Activated CD4-positive, alpha-beta T cell treated with anti-CD3 and anti-CD28 coated beads for 1 hour (primary cell): Measurements from ENCODE around the gene FOXO6.

Experiments
- DNase-seq: peaks from one replicate; pipeline ENCODE4 v3.0.0-alpha.2; 2020

The FOXO6 gene

DNA sequence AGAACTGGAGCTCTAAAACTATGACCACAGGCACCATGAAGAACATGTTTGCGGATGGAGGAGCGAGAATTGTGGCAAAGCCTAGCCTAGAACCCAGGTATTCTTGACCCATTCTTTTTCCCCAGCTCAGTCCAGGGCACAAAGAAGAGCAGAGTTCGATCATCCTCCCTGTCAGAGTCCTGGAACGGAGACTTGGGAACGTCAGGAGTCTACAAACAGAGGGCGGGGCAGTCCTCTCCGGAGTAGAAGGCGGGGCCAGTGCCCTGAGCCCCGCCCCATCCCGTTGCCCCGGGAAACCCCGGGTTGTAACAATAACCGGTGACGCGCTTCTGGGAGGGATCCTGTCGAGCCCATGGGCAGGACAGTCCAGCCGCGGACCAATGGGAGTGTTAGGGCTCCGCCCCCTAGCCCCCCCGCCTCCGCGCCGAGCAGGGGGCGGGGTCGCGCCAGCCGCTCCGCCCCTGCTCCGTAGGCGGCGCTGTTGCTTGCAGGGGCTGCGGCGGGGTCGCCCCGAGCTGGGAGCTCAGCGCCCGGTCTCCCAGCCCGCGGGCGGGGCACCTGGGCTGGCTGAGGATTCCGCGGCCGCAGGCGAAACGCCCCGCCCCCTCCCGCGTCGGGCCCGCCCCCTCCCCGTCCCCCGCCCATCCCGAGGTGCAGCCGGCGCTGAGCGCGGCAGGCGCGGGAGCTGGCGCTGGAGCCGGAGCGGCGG is at the start of gene FOXO6:
TSS of gene FOXO6 (plus strand) at position 649 of the 709 bp plus-strand sequence.
- DNase-seq = peak; percentile 90

DNA sequence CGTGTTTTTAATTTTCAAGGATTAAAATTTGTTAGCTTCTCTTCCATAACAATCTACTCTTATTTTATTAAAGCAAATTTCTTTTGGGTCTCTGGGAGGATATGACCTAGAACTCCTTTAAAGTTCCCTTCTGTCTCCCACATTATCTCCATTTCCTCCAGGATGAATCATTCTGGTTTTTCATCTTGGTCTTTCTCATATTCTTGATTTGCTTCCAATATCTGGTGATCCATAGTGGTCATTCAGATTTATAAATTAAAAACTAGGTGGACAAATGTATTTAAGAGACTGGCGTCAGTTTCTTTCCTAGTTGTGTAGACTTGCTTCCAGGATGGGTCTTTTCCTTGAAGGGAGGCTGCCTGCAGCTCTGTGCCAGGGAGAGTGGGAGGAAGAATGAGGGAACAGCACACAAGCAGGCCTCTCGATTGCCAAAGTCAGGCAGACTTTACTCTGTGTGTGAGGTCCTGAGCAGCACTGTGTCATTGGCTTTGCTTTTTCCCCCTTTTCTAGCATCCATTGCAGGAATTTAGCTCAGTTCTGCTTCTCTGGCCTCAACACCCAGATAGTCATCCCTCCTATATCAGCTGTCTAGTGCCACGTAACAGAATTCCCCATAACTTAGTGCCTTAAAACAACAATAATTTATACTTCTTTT is 48.1 kb upstream of the FOXO6 start:
- DNase-seq = no peak

DNA sequence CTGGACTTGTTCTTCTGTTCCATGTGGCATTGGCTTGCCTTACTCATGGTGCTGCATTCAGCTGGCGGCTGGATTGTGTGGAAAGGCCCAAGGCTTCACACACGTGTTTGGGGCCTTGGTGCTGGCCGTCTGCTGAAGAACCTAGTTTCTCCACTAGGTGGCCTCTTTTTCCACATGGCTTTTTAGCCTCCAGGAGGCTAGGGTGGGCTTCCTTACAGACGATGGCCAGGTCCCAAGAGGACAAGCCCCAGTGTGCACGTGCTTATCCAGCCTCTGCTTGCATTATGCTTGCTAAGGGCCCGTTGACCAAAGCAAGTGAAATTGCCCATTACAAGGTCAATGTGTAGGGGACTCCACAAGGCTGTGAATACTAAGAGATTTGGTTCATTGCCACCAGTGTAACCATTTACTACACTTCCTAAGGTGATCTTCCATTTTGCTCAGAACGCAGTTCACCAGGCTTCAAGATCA is 47.5 kb upstream of the FOXO6 start:
- DNase-seq = no peak

DNA sequence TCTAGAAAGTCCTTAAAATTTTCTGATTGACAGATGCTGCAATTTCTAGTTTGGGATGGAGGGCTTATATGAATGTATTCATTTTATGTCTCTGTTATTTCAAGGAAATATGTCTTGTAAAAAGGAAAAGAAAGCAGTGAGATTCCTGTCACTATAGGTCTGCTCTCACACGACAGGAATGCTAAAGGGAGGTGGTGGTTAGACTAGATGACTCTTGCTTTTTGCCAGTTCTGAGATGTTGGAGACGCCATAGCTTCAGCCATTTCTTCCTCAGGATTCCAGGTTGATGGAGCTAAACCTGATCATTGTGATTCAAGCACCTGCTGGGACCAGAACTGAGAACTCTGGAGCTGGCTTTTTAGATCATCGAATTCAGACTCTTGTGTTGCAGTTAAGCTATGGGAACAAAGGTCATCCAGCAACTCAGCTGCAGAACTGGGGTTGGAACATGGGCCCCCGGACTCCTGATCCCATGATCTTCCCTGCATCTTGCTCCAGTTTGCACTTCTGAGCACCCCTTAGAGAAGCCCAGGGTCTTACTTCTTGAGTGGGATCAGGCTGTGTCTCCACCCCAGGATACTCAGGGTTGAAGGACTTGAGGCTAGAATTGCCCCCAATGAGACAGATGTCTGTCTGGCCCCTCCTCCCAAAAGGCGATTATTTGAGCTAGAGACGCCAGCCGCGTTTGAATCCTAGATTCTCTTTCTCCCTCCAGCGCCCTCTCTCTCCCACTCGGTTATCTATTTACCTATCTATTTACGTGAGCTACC is 46.7 kb upstream of the FOXO6 start:
- no peak for DNase-seq

DNA sequence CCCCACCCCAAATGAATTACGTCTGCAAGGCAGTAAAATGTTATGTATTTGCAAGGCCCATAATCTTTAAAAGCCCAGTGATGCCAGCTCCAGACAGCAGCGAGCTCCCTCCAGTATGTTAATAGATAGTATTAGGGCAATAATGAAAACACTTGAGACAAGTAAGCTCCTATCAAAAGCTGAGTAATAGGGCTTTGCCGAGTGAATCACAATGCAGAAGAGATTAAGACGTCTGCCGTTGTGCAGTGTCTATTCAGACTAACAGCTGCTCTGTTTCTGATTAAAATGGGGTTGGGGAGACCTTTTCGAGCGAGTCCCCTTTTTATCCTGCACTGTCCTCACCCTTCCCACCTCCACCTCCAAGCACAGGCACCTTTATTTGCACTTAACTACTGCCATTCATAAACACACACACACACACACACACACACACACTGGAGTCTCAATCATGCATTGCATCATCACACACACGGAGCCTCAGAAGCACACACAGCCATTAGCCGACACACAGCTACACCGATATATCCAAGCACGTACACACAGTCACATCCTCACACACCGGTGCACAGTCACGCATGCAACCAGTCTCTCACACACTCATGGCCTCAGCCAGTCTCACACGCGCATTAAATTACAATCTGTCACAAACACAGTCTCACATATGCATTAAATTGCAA is 46.0 kb upstream of the FOXO6 start:
- no peak for DNase-seq

DNA sequence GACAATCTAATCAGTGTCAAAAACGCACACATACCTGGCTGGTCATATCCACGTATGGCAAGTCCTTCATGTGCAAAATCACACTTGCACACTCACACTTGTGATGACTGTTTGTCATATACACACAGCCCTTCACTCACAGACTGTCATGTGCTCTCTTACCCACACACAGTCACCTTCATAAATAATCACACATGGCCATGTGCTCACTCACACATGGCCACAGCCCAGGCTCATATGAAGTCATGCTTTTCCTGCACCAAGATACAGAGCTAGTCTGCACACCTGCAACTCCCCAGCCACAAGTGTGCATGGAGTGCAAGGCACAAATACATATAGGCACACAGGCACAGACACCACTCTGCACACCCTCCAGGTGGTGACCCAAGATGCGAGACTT is 45.4 kb upstream of the FOXO6 start:
- DNase-seq = no peak

DNA sequence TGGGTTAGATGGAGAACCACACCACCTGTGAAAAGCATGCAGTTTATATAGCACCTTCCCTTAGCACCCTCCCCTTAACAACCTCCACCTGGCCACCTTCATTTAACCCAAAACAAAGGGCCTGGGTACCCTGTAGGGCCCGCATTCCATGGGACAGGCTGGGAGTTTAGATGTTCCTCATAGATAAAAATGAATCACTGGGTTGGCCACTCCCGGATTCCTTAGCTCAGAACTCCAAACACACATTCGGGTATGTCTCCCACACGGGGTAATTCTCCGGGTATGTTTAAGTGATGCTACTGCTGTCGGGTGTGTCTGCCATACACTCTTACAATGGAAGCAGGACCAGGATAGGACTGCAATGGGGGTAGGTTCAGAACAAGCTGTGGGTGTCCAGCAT is 43.9 kb upstream of the FOXO6 start:
- no peak for DNase-seq

DNA sequence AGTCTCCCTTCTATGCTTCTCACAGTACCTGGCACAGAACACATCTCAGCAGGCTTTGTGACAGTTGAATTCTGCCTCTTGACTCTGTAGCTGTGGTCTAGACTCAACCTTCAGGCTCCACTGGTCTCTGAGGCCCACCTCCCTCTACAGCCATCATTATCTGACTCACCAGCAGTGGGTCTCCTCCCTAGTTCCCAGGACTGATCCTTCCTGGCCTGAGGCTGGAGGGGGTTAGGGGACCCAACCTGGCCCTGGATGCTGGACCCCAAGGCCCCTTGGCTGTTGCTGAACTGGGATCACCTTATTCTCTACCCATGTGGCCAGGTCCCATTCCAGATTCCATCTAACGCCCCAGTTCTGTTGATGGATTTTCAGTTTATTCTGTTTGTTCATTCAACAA is 43.1 kb upstream of the FOXO6 start:
- no peak for DNase-seq

DNA sequence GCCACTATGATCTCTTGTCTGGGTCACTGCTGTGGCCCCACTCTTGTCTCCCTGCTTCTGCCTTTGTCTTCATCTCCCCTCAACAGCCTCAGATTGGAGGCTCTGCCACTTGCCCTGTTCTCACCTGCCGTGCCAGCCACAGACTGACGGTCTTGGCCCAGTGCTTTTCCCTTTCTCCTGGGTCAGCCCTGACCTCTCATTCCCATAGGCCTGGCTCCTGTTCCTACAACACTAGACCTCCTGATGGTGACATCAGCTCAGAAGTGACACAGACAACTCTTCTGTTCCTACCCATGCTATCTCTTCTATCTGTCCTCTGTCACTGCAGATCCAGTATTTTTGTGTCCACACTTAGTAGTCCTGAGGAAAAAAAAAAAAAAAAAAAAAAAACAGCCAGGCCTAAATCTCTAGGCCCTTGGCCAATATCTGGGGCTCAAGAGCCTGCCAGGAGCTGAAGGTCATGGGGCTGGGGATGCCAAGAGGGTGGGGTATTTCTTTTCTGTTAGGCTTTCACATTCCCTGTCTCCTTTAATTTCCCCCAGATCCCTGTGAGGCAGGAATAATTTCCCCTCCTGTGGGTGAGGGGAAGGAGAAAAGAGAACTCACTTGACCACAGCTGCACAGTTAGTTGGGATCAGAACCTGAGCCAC is 42.0 kb upstream of the FOXO6 start:
- DNase-seq = no peak

DNA sequence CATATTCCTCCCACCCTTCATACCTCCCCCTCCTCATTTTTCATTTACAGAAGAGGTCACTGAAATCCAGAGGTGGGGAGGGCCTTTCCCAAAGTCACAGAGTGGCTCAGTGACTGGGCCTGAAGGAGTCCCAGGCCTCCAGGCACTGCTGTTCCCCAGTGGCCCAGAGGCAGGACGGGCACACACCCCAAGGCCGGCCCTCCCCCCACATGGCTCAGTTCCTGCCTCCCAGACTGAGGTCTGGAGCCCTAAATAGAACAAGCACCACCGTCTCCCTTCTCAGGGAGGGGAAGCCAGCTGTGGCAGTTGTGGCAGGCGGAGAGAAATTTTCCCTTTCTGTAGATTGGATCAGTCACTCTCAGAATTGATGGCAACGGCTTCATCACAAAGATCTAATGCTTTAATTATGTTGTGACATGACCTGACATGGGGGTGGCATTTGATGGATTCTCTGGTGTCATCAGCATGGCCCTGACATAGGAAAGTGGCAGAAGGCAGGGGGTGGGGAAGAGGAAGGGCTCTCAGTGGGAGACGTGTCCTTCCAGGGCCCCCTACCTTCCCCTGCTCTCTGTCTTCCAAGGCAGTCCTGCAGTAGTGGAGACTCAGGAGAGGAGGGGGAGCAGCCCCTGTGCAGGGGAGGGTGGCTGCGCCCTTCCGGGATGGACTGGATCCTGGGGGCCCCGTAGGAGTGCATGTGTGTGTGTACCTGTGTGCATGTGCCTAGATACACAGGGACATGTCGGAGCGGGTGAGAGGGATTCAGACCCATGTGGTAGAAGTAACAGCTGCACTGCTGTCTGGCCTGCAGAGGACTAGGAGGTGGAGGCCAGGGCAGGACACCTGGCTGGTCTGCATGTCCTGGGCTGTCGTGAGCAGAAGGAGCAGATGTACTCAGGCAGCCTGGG is 41.2 kb upstream of the FOXO6 start:
- no peak for DNase-seq

DNA sequence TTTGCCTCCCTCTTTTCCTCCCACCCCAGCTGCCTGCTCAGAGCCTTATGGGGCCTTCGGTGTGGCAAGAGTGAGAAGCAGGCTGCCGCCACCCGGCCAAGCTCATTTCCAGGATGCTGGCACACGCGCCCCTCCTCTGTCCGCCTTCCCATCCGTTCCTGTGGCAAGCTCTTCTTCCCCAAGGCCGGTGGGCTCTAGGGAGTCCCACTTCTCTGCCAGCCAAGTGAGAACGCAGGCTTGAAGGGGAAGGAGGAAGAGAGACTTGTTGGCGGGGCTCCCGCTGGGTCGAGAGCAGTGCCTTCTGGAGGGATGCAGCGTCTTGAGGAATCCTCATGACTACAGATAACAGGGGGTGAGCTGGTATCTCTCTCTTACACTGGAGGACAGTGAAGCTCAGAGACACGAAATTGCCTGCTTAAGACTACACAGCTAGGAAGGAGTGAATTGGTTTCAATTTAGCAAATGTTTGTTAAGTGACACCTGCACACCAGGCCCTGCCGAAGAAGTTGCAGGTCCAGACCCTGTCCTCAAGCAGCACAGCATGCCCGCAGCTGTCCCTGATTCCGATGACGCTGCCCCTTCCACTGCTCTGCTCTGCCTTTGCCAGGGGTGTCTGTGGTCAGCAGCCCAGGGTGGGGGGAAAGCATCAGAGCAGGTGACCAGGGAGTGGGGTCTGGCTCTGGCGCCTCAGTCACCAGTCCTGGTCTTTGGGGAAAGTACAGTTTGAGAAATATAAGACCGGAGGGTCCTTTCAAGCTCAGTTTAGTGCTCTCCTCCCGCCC is 40.1 kb upstream of the FOXO6 start:
- no peak for DNase-seq

DNA sequence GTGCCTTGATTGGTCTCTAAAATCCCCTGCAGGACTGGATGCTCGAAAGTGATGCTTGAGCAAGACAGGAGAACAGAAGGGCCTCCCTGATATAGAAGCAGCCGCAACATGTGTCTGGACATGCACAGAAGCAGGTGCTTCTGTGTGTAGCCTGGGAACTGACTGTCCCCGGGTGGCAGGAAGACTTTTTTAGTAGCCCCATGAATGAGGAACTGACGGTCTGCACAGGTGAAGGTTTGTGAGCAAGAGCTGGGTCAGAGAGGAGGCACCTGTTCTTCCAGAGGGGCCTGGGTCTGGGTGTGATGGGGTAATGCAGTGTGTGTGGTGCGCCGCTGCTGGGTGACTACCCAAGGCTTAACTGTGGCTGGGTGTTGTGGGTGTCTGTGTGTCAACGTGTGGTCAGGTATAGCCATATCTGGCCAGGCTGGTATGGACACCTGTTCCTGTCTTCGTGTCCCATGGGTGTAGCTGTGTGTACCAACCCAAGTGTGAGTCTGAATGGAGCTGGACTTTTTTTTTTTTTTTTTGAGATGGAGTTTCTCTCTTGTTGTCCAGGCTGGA is 39.1 kb upstream of the FOXO6 start:
- no peak for DNase-seq

DNA sequence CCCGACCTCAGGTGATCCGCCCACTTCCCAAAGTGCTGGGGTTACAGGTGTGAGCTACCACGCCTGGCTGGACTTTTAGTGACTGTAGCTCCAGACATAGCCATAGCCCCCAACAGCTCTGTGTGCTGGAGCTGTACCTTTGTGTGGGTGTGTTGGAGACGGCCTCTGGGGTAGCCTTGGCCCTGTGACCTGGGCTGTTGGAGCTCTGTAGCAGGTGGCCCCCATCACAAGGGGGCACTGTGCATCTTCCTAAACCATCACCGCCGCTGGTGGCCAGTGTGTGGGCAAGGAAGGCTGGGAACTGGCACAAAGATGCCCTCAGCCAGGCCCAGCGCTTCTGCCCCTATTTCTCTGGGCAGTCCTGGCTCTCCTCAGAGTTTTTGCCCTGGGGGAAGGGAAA is 38.4 kb upstream of the FOXO6 start:
- DNase-seq = no peak

DNA sequence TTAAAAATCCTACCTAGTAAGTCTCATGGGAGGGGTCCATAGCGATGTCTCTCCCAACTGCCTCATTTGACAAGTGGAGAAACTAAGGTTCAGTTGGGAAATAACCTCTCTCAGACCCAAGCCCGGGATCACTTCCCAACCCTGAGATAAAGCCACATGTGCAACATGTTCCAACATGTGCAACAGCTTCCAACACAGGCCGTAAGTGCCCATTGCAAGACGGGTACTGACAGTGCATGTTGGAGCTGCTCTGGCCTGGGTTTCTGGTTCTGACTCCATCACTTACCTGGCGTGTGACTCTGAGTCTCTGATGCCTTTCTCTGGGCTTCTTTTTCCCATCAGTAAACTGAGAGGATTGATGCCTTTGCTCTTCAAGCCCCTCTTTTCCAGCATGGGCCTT is 38.0 kb upstream of the FOXO6 start:
- DNase-seq = no peak

DNA sequence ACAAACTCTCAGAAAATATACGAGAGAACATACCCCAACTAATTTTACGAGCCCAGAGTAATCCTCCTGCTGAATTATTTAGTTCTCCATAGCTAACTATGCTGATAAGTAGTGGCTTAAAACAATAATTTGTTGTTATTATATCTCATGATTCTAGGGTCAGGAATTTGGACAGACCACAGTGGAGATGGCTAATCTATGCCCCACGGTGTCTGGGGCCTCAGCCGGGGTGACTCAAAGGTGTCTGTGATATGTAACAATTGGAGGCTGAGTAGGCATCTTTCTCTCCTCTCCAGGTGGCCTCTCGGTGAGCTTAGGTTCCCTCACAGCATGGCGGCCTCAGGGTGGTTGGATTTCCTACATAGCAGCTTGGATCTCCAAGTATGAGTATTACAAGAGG is 35.4 kb upstream of the FOXO6 start:
- no peak for DNase-seq

DNA sequence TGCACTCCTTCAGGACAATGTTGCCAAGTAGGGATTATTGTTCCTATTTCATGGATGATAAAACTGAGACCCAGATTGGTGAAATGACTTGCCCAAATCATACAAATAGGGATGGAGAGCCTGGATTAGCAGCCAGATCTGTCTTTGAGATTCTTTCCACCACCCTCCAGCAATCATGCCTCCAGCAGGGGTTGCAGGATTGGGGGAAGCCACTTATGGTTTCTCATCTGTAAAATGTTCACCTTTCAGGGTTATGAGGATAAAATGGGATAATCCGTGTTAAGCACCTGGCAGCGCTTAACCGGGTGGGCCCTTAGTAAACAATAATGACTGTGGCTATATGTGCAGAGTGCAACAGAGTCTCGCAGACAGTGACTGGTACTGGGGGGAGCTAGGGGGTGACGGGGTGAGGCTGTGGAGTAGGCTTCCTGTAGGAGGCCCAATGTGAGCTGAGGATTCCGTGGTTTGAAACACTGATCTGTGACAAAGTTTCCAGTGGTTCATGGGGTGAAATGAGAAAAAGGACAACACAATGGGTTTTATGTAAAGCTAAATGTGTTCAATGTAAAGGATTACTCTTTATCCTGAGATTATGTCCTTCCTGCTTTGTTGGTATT is 33.7 kb upstream of the FOXO6 start:
- DNase-seq = no peak

DNA sequence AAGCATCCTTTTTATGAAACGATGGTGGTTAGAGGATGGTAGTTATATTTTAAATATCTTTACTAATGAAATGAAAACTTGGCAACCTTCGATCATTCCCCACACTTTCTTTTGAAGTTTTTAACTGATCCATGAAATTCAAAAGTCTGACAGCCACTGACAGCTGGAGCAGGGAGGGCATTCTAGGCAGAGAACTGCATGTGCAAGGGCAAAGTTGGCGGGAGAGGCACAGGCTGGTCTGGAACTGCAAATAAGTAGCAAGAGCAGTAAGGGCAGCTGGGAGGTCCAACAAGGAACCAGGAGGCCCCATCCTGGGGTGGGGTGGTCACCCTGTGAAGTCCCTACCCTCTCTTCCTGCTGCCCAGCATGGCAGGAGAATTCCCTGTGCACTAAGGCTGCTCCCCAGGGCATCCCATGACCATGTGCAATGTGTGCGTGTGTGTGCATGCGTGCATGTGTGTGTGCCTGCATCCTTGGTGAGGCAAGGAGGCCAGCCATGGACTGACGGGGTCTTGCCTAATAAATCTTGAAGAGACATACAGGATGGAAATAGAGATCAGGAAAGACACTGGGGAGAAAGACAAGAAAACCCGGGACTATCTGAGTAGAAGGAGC is 33.1 kb upstream of the FOXO6 start:
- DNase-seq = no peak

DNA sequence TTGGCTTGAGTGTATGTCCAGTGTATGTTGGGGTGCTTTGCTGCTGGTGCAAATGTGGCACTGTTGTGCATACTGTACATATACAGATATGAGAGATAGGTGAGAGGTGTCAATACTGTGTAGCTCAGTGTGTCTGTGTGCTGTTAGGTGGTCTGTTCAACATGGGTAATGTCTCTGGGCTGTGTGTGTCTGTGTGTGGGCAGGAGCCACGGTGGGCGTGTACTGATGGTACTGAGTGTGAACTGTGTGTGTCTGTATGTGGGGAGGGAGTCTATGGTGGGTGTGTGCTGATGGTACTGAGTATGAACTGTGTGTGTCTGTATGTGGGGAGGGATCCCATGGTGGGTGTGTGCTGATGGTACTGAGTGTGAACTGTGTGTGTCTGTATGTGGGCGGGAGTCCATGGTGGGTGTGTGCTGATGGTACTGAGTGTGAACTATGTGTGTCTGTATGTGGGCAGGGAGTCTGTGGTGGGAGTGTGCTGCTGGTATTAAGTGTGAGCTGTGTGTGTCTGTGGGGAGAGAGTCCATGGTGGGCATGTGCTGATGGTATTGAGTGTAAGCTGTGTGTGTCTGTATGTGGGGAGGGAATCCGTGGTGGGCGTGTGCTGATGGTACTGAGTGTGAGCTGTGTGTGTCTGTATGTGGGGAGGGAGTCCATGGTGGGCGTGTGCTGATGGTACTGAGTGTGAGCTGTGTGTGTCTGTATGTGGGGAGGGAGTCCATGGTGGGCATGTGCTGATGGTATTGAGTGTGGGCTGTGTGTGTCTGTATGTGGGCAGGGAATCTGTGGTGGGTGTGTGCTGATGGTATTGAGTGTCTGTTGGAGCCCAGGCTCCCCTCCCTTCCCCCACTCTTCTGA is 32.2 kb upstream of the FOXO6 start:
- DNase-seq = no peak
